WI38 (cell line): Measurements from ENCODE around the gene PDC.

ENCODE experiments used
- H3K4me3 ChIP-seq: 2 replicates; pipeline ENCODE4 v1.5.1; 2011; ENCODE audit warnings: low read depth, mild to moderate bottlenecking, control low read depth, low read length
- TF ChIP-seq, protein P1 (sequence below): IDR thresholded peaks from 2 replicates; pipeline ENCODE4 v1.5.1; 2012; ENCODE audit warnings: low read depth, mild to moderate bottlenecking, control low read depth, low read length

The PDC gene

GRCh38 chr1:186424539-186424938 is 36.4 kb downstream of the PDC start:
- TF ChIP-seq, protein P1, sequence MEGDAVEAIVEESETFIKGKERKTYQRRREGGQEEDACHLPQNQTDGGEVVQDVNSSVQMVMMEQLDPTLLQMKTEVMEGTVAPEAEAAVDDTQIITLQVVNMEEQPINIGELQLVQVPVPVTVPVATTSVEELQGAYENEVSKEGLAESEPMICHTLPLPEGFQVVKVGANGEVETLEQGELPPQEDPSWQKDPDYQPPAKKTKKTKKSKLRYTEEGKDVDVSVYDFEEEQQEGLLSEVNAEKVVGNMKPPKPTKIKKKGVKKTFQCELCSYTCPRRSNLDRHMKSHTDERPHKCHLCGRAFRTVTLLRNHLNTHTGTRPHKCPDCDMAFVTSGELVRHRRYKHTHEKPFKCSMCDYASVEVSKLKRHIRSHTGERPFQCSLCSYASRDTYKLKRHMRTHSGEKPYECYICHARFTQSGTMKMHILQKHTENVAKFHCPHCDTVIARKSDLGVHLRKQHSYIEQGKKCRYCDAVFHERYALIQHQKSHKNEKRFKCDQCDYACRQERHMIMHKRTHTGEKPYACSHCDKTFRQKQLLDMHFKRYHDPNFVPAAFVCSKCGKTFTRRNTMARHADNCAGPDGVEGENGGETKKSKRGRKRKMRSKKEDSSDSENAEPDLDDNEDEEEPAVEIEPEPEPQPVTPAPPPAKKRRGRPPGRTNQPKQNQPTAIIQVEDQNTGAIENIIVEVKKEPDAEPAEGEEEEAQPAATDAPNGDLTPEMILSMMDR = no peak
- no peak overlapping the region for H3K4me3 ChIP-seq

DNA sequence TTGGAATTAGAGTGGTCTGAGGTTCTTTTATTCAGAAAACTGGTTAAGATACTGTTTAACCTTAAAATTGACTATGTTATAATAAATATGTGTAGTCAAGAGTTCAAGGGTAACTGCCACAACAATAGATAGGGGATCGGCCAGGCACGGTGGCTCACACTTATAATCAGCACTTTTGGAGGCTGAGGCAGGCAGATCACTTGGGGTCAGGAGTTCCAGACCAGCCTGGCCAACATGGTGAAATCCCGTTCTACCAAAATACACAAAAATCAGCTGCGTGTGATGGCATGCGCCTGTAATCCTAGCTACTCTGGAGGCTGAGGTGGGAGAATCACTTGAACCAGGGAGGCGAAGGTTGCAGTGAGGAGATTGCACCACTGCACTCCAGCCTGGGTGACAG is 39.5 kb downstream of the PDC start:
- H3K4me3 ChIP-seq = no peak overlapping the region
- TF ChIP-seq, protein P1 = no peak

- TF ChIP-seq, protein P1 = no peak
- H3K4me3 ChIP-seq = no peak overlapping the region
Observed at GRCh38 chr1:186420923-186421322, 40.0 kb downstream of the PDC start.

- no peak overlapping the region for H3K4me3 ChIP-seq
- TF ChIP-seq, protein P1 = no peak
Observed at GRCh38 chr1:186420311-186420710, 40.6 kb downstream of the PDC start.

GRCh38 chr1:186418503-186418902 is 42.4 kb downstream of the PDC start:
- TF ChIP-seq, protein P1 = no peak

GRCh38 chr1:186413319-186413718 is 47.6 kb downstream of the PDC start:
- no peak overlapping the region for H3K4me3 ChIP-seq
- TF ChIP-seq, protein P1 = no peak

More at GRCh38 chr1:186418503-186418902, 42.4 kb downstream of the PDC start:
- no peak overlapping the region for H3K4me3 ChIP-seq

DNA sequence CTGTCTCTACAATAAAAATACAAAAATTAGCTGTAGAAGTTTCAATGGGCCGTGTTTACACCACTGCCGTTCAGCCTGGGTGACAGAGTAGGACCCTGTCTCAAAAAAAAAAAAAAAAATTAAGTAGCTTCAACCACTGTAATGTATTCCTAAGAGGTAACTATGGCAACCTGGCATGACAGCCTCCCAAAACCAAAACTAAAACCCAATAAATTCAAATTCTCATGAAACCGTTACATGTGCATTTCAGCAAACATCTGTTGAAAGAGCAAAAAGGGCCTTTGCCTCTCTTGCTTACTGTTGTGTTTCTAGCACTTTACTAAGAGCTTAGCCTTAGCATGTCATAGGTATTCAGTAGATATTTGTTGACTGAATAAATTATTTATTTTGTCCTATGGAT is 51.8 kb downstream of the PDC start:
- TF ChIP-seq, protein P1 = no peak
- H3K4me3 ChIP-seq = no peak overlapping the region
